ENCODE data around the gene AP1B1.

Gene AP1B1

DNA sequence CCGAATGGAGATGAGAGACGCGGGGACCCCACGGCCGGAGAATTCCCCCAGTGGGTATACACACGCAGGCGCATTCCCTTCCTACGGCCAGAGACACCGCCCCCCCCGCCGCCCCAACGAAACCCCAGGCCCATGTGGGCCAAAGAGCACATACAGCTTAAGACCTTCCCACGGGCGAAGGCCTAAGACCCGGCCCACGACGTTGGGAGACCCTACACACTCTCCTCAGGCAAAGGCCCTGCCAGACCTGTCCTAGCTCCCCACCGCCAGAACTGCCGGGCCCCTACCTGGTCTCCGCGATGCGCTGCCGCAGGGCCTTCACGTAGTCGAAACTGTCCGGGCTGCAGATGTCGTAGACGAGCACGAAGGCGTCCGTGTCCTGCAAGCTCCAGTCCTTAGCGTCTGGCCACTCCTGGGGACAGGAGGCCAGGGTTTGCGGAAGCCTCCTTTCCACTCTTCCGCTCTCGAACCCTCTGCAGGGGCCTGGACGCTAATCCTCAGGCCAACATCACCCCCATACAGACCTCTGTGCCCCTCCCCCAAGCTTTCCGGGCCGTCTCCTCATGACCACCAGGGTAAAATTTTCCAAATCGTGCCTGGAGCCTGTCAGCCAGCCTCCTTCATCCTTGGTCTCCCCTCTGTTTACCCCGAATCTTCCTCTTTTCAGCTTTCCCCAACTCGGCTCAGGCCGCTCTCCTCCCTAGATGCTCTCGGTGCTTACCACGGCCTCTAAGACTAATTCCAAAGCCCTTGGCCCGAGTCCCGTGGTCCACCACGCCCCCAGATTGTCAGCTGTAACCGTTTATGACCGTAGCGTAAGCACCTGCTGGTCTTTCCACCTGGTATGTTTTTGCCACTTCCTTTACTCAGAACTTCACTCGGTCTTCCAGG, 74.5 kb downstream of the AP1B1 start:
- no peak for DNase-seq (ENCODE audit: low spot score)

- no peak for DNase-seq (ENCODE audit: low spot score)
These were observed 75.2 kb downstream of the AP1B1 start for GRCh38 chr22:29313126-29313575.

DNA sequence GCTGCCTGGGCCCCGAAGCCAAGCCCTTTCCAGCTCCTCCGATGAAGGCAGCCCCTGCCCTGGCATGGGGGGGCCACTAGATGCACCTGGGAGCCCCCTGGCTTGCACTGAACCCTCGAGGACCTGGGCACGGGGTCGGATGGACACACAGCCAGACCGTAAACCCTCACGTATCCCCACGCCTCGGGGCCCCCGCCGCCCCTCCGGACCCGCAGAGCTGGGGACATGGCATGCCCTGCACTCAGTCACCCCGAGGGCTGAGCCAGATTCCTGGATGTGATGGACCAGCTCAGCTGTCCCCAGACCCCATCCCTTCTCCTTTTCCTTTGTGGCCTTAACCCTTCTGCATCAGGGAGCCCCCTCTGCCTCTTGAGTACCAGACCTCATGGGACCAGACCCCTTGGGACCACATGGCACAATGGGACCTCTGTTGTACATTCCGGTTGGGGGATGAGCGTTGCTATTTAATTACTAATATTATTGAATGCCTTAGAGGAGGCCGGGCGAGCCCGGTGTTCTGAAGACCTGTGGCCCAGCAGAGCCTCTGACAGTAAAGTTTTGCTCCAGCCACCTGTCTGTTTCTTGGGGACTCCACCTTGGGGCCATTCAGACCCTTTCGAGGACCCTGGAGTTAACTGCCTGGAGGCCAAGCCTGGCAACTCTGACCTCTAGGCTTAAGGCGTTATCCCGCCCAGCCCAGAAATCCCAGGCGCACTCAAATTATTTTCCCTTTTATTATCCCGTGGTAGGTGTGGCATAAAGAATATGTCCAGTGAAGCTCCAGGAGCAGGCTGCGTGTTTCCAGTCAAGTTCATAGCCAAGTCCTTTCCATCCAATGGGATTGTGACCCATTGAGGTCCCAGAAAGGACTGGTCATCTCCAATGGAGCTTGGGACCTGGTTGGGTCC, 75.9 kb downstream of the AP1B1 start:
- DNase-seq (ENCODE audit: low spot score): no peak

- DNase-seq (ENCODE audit: low spot score): no peak
These were observed 76.7 kb downstream of the AP1B1 start for GRCh38 chr22:29311464-29312217.

GRCh38 chr22:29310863-29311339, 77.5 kb downstream of the AP1B1 start:
- DNase-seq (ENCODE audit: low spot score): no peak

DNA sequence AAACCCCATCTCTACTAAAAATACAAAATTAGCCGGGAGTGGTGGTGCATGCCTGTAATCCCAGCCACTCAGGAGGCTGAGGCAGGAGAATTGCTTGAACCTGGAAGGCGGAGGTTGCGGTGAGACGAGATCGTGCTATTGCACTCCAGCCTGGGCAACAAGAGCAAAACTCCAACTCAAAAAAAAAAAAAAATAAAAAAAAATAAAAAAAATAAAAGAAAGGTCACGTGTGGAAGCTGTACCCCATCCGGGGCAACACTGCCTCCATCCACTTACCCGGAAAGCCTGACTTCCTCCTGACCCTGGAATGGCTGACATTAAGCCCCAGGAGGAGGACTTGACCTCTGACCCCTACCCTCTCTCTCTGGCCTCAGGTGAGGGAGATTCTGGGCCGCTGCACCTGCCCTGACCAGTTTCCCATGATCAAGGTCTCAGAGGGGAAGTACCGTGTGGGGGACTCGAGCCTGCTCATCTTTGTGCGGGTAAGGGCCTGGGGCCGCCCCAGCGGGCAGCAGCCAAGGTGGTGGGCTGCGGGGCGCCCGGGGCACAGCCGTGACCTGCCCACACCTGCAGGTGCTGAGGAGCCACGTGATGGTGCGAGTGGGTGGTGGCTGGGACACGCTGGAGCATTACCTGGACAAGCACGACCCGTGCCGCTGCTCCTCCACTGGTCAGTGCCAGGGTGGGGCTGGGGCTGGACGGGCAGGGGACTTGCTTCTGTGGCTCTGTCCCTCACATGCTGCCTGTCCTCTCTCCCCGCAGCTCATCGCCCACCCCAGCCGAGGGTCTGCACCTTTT, 78.1 kb downstream of the AP1B1 start:
- no peak for DNase-seq (ENCODE audit: low spot score)

GRCh38 chr22:29309332-29310064, 78.9 kb downstream of the AP1B1 start:
- DNase-seq (ENCODE audit: low spot score): no peak

DNA sequence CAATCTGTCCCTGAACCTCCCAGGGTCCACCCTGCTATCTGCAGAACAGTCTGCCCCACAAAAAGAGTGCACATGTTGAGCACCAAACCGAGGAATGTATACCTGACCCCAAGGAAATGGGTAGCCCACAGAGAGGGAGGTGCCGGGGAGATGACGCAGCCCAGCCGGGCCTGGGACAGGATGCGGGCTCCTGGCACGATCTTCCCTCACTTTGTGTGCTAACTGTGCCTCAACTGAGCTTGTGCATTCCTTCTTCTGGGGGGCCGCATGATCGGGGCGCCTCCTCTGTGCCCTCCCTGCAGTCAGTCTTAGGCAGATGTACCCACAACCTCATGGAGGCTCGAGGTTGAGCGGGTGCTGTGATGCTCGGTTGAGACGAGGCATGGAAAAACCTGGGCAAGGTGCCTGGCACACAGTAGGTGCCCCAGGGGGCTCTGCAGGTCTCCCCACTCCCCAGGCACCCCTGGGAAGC, 79.5 kb downstream of the AP1B1 start:
- no peak for DNase-seq (ENCODE audit: low spot score)

DNA sequence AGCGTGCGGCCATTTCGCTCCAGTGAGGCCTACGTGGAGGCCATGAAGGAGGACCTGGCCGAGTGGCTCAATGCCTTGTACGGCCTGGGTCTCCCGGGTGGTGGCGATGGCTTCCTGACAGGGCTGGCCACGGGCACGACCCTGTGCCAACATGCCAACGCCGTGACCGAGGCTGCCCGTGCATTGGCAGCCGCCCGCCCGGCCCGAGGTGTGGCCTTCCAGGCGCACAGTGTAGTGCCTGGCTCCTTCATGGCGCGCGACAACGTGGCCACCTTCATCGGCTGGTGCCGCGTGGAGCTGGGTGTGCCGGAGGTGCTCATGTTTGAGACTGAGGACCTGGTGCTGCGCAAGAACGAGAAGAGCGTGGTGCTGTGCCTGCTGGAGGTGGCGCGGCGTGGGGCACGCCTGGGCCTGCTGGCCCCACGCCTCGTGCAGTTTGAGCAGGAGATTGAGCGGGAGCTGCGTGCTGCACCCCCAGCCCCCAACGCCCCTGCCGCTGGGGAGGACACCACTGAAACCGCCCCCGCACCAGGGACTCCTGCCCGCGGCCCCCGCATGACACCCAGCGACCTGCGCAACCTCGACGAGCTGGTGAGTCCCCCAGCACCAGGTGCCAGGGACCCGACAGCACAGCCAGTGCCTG, 80.1 kb downstream of the AP1B1 start:
- DNase-seq (ENCODE audit: low spot score): no peak

GRCh38 chr22:29307596-29308147, 80.7 kb downstream of the AP1B1 start:
- no peak for DNase-seq (ENCODE audit: low spot score)

GRCh38 chr22:29306835-29307595, 81.4 kb downstream of the AP1B1 start:
- peak; percentile 83 for DNase-seq (ENCODE audit: low spot score)

DNA sequence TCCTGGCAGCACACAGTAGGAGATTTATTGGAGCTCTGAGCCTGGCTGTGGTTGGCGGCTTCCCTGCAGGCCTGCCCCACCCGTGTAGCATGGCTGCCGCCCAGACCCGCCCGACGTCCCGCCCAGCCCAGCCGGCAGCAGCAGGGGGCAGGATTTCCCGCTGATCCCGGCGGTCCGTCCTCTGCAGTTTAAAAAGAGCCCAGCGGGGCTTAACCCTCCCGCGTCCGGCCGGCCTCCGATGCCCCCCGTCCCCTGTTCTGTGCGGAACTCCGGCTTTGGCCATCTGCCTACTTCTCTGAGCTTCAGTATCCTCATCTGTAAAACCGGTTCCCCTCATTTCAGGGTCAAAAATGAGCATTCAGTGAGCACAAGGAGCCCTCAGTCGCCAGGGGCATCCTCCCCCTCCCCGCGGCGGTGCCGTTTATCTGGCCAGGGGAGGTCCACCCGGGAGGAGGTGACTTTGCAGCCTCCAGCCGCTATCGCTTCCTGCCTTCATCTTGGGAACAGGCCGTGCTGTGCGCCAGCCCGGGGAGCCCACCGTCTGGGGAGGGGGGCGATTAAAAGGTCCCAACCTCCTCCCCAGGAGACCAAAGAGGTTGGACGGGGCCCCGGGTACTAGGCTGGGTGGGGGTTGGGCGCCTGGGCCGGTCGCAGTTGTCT, 82.1 kb downstream of the AP1B1 start, which contains the start of gene GAS2L1:
GAS2L1 (plus strand) TSS at position 476 of the 660 bp plus-strand sequence. CDS start 1,456 bp downstream, outside the sequence.
- DNase-seq (ENCODE audit: low spot score): peak; percentile 84

- no peak for DNase-seq (ENCODE audit: low spot score)
These were observed 82.6 kb downstream of the AP1B1 start for GRCh38 chr22:29305836-29306174.

GRCh38 chr22:29302681-29303465, 85.5 kb downstream of the AP1B1 start:
- no peak for DNase-seq (ENCODE audit: low spot score)

GRCh38 chr22:29302402-29302680, 86.0 kb downstream of the AP1B1 start:
- no peak for DNase-seq (ENCODE audit: low spot score)

DNA sequence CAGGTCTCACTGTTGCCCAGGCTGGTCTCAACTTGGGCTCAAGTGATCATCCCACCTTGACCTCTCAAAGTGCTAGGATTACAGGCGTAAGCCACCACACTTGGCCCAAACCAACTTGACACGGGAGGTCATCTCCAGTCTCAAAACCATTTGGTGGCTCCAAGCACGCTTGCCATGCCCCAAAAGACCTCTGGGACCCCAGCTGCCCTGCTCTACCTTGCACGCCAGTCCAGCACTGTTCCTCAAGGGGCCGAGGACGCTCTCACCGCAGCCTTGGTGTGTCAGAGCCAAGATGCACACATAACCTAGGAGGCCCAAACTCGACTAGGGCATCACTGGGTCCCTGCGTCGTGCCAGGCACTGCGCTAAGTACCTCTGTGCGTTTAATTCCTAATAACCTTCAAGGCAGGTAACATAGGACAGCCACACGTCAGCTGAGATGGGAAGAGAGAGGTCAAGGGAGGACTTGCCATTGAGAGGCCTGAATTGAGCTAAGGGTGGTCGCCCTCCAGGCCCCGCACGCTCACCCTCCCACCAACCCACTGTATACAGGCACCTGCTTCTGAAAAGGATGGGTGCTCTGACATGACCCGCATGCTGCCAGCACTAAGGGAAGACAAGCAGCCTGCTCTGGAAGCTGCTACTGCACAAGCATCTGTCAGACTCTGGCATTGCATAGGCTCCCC, 86.5 kb downstream of the AP1B1 start:
- no peak for DNase-seq (ENCODE audit: low spot score)
